ENCODE data around the gene STEAP1. TPM values are rescaled to one million over a fixed set of nuclear protein-coding genes. Genes with fewer than 3 reads are reported as not detected.

Gene STEAP1
- total RNA-seq, 1 experiment from 2014 or later: 5.5 TPM

DNA sequence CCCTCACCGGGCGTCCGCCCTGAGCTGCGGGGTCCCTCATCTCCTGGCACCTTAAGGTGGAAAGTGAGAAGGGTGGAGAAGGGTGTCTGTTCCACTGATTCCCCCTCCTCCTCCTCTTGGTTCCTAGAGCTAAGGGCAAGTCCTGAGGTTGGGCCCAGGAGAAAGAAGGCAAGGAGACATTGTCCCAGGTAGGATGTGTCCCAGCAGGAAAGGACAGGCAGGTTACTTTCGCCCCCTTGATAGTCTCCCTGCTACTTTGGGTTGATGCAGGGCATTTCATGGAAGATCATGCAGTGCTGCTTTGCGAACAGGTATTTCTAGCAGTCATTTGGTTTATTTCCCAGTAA lies 57.9 kb downstream of the STEAP1 start:
- no peaks in the 10 kb centered on the region for H3K36me3 ChIP-seq (ENCODE audit: control insufficient read depth, insufficient read depth, low read length)
- H3K27me3 ChIP-seq (ENCODE audit: control insufficient read depth, insufficient read depth, low read length): no peaks in the 10 kb centered on the region; the same call in 1 of the 2 replicates
- ATAC-seq: no peak; the same call in 1 of the 2 replicates
- H3K27ac ChIP-seq (ENCODE audit: low read length): peak overlapping the region; percentile 23; the same call in 1 of the 2 replicates
- no peak for DNase-seq (ENCODE audit: low read depth, low spot score)
- CTCF ChIA-PET: interaction anchor here (0.6 kb wide), 2 partner anchors 49 to 211 kb away, joined by 3 to 5 read pairs; no protein-coding TSS in a partner anchor
- no peaks in the 10 kb centered on the region for H3K4me1 ChIP-seq (ENCODE audit: control insufficient read depth, insufficient read depth, low read length)
- peak overlapping the region; percentile 60 to 71 for H3K4me3 ChIP-seq (ENCODE audit: low read depth in 2 of 2, low read length in 2 of 2)
- in situ Hi-C loops (cut with HindIII; ENCODE audit: low pct_unique_long_range_greater_than_20kb, low sequenced_read_pairs) (no loop called here), intact Hi-C loops (cut with micrococcal nuclease; ENCODE audit: unreplicated experiment) (no loop called here)
- TF ChIP-seq SIN3A (IDR thresholded peaks at IDR 0.05; ENCODE audit: borderline replicate concordance, insufficient read depth, low read depth, low read length) (no peak), TCF7L2 (IDR thresholded peaks at IDR 0.05; ENCODE audit: low read depth, low read length) (no peak)
- POLR2A ChIA-PET: no interaction called here
- no peaks in the 10 kb centered on the region for H3K9me3 ChIP-seq (ENCODE audit: control insufficient read depth, insufficient read depth, low read depth, low read length)
- BruUV-seq (replicated peaks): no TSS peak

DNA sequence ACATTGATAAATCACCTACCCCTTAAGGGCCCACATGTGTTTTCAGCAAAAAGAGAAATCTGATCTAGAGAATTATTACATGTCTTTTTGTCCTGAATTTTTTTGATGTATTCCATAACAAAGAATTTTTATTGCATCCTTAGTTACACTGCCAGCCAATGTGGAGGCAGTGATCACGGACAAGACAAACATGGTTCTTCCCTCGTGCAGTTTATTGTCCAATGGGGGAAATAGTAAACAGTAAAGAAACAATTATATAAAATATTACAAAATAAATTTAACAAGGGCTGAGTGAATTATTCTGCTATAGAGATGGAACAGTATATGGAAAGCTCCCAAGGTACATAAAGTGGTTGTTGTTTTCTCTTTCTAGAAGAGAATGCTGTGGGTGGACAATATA lies 59.3 kb downstream of the STEAP1 start:
- in situ Hi-C loops (cut with HindIII; ENCODE audit: low pct_unique_long_range_greater_than_20kb, low sequenced_read_pairs): no loop called here
- no peaks in the 10 kb centered on the region; the same call in 1 of the 2 replicates for H3K27me3 ChIP-seq (ENCODE audit: control insufficient read depth, insufficient read depth, low read length)
- H3K9me3 ChIP-seq (ENCODE audit: control insufficient read depth, insufficient read depth, low read depth, low read length): no peaks in the 10 kb centered on the region
- CTCF ChIA-PET: no interaction called here
- DNase-seq (ENCODE audit: low read depth, low spot score) (no peak), ATAC-seq (no peak)
- H3K36me3 ChIP-seq (ENCODE audit: control insufficient read depth, insufficient read depth, low read length): no peaks in the 10 kb centered on the region
- TF ChIP-seq, protein P1, sequence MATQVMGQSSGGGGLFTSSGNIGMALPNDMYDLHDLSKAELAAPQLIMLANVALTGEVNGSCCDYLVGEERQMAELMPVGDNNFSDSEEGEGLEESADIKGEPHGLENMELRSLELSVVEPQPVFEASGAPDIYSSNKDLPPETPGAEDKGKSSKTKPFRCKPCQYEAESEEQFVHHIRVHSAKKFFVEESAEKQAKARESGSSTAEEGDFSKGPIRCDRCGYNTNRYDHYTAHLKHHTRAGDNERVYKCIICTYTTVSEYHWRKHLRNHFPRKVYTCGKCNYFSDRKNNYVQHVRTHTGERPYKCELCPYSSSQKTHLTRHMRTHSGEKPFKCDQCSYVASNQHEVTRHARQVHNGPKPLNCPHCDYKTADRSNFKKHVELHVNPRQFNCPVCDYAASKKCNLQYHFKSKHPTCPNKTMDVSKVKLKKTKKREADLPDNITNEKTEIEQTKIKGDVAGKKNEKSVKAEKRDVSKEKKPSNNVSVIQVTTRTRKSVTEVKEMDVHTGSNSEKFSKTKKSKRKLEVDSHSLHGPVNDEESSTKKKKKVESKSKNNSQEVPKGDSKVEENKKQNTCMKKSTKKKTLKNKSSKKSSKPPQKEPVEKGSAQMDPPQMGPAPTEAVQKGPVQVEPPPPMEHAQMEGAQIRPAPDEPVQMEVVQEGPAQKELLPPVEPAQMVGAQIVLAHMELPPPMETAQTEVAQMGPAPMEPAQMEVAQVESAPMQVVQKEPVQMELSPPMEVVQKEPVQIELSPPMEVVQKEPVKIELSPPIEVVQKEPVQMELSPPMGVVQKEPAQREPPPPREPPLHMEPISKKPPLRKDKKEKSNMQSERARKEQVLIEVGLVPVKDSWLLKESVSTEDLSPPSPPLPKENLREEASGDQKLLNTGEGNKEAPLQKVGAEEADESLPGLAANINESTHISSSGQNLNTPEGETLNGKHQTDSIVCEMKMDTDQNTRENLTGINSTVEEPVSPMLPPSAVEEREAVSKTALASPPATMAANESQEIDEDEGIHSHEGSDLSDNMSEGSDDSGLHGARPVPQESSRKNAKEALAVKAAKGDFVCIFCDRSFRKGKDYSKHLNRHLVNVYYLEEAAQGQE (IDR thresholded peaks at IDR 0.05; ENCODE audit: insufficient read depth in 1 of 2, low read depth in 2 of 2, low read length in 1 of 2): no peak
- intact Hi-C loops (cut with micrococcal nuclease; ENCODE audit: unreplicated experiment): no loop called here
- no peak overlapping the region for H3K27ac ChIP-seq (ENCODE audit: low read length)
- BruUV-seq (replicated peaks): no TSS peak
- H3K4me3 ChIP-seq (ENCODE audit: low read depth in 2 of 2, low read length in 2 of 2): no peak overlapping the region
- POLR2A ChIA-PET: interaction anchor here (0.6 kb wide), 1 partner anchor 27 kb away, joined by 3 read pairs; no protein-coding TSS in a partner anchor
- no peaks in the 10 kb centered on the region for H3K4me1 ChIP-seq (ENCODE audit: control insufficient read depth, insufficient read depth, low read length)

Other genes with a start within 250 kb of the STEAP1 start
- gene STEAP2, start 57.3 kb downstream of the STEAP1 start, total RNA-seq (2021; ENCODE audit: unreplicated experiment): 4.1 TPM
- gene CFAP69, start 90.7 kb downstream of the STEAP1 start, total RNA-seq (2021; ENCODE audit: unreplicated experiment): 0.51 TPM
- gene FAM237B, start 166.8 kb downstream of the STEAP1 start, total RNA-seq (2021; ENCODE audit: unreplicated experiment): not detected
- gene GTPBP10, start 192.2 kb downstream of the STEAP1 start, total RNA-seq (2021; ENCODE audit: unreplicated experiment): 23.7 TPM
- 25.5 TPM for gene CLDN12, start 249.0 kb downstream of the STEAP1 start, total RNA-seq (2021; ENCODE audit: unreplicated experiment)

All from Panc1 (cell line).